GM19023 (cell line): ENCODE results near the gene MBNL1.
"Not testable (repeated sequence)": the region's sequence is repeated elsewhere in the genome, so short reads cannot be mapped to it uniquely, and the experiment has no call there.

ENCODE experiments used
- ATAC-seq: cut with Tn5 transposase; IDR thresholded peaks from one replicate; pipeline ENCODE4 v1.9.1; 2021; ENCODE audit warnings: mild to moderate bottlenecking, moderate library complexity; ENCODE audit not compliant: unreplicated experiment

MBNL1 gene

GRCh38 chr3:152436707-152437590 lies 168.2 kb downstream of the MBNL1 start:
- ATAC-seq = no peak

DNA sequence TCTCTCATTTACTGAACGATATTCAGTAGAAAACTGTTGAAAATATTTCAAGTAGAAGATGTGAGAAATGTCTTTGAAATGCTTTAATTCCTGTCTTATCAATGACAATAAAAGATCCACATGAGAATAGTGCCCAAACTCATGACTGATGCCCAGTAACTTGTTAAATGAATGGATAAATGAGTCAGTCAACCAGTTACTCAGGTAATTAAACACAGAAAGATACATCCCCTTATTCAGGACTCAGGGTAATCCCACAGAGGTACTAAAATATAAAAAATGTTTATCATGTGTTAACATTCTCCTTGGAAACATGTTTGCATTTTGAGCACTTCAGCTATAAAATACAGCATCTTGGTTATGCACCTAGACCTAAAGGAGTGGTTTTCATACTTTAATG lies 169.5 kb downstream of the MBNL1 start:
- no peak for ATAC-seq

DNA sequence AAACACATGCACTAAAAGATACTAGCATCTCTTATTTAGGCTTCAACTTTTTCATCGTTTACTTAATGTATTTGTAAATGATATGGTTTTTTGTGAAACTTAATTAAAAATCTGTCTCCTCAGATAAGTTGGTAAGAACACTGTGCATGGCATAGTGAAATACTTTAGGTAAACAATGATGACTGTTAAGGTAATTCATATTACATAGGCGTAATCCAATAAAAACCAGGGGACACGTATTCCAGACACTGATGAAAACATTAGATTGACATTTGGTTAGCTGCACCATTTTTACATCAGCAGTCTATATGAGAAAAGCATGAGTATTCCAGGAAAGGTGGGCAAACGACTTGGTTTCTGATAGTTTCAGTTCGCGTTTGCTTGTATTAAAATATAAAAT lies 170.0 kb downstream of the MBNL1 start:
- ATAC-seq = no peak

DNA sequence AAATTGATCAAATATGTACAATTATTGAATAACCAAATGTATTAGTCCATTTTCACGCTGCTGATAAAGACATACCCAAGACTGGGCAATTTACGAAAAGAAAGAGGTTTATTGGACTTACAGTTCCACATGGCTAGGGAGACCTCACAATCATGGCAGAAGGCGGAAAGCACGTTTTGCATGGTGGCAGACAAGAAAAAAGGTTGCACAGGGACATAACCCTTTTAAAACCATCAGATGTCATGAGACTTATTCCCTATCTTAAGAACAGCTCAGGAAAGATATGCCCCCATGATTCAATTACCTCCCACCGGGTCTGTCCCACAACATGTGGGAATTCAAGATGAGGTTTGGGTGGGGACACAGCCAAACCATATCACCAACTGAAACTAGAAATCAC lies 171.5 kb downstream of the MBNL1 start:
- not testable (repeated sequence) for ATAC-seq

DNA sequence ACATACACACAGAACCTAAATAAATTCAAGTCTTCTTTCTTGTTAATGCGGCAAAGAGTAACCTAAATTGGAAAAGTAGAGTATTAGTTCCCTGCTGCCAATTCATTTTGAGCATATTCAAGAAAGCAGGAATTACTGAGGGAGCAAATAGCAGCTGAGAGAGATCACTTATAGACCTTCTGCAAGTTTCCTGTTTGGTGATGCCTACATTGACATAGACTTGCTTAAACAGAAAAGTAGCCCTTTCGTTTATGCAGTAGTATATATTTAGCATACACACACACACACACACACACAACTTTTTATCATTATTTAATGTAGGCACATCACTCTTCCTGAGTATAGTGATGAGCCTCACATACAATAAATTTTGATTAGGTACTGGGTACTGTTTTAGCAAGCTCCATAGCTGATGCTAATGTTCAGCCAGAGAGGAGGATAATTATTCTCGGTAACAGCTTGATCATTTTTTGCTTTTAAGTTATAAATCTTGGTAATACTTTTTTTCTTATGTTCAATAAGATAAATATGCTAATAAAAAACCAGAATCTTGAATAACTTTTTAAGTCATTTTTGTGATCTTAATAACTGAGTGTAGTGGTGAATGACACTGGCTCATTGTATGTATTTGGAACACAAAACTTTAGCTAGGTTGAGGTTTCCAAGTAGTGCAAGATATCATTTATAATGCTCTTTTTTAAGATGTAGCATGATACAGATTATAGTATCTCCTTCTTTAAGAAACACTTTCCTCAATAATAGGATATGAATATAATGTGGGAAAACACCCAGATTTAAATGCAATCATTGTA lies 174.7 kb downstream of the MBNL1 start:
- no peak for ATAC-seq

GRCh38 chr3:152444029-152444641 lies 175.4 kb downstream of the MBNL1 start:
- no peak for ATAC-seq

- no peak for ATAC-seq
Observed at GRCh38 chr3:152445212-152445611, 176.5 kb downstream of the MBNL1 start.

- ATAC-seq = no peak
Observed at GRCh38 chr3:152446495-152446894, 177.8 kb downstream of the MBNL1 start.

DNA sequence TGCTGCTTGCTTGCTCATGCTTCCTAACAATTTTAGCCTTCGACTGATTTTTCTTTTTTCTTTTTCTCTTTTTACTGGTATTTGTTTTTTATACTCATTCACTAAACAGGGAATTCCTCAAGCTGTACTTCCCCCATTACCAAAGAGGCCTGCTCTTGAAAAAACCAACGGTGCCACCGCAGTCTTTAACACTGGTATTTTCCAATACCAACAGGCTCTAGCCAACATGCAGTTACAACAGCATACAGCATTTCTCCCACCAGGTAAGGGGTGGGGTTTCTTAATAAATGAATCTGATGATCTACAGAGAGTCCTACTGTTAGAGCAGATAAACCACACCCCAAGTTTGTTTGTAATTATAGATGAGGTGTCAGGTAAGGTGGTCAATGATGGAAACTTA lies 178.8 kb downstream of the MBNL1 start:
- no peak for ATAC-seq

DNA sequence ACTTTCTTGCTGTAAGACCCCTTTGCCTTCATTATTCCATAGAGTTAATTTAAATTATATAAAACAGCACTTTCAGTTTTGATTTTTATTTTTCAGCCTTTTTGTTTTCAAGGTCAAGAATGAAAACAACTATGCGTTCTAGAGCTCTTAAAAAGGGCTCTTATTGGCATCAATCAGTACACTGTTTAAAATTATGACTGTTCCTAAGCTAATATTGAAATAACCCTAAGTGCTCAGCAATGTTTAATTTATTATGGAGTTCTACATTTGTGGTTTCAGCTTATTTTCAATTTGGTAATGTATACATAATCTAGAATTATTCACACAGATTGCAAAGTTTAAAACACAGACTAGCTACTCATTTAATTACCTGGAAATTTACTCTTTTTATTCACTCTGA lies 179.4 kb downstream of the MBNL1 start:
- no peak for ATAC-seq

GRCh38 chr3:152452318-152452717 lies 183.6 kb downstream of the MBNL1 start:
- no peak for ATAC-seq

DNA sequence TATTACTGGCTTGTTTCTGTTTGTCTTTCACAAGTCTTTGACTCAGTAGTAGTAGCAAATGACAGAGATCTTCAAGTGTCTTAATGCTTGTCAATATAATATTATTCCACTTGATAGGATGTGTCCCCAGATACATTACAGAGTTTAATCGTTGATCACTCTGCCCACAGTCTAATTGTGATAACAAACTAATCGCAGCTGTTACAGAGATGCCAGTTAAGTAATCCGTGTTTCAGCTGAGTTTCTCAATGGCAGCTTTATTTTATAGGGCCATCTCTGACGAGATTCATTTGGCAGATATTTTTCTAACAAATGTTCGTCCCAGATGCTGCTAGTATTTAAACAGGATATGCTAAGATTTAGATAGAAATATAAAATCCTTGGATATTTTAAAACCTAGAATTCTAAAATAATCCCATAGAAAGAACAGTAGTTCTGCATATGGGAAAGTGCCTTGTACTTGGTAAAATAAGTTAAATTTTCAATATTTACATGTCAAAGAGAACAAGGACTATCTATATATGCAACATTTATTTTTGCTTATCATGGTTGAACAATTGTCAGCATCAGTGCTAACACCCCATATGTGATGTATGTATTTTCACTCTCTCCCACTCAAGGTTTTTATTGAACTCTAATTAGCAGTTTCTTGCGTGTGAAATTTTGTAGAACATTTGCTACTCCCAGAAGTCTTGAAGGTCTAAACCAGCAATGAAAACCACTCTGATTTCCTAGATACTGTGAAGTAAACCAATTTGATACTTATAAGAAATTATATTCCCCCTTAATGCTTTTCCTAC lies 185.5 kb downstream of the MBNL1 start:
- ATAC-seq = no peak

GRCh38 chr3:152455989-152456388 lies 187.3 kb downstream of the MBNL1 start:
- ATAC-seq = no peak

GRCh38 chr3:152457500-152458375 lies 189.0 kb downstream of the MBNL1 start:
- no peak for ATAC-seq

DNA sequence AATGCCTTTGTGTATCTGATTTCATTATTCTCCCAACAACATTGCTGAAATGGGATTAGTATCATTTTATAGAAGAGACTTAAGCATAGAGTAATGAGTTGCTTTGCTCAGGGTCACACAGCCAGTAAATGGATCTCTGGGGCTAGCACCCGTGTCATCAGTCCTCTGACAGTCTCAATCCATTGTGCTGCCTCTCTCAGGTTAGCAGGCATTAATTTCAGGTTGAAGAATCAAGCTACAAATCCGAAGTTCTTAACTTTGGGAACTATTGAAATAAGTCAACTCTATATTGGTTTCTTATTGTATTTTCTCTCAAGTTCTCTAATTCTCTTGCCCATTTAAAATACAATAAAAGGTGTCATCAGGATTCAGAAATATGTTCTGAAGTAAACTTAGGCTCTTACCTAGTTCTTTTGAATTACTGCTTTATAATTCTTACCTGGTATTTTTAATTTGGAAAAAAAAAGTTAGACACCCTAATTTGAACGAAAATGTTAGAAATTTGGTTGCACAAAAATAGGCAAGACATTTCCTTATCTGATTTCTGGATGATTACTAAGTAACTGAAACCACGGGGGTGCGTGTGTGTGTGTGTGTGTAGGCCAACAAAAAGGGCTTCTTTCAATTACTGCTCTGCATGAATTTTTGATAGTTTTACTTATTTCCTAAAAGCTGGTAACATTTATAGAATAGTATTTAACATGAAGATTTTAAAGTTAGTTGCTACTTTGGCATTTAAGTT lies 189.8 kb downstream of the MBNL1 start:
- ATAC-seq = no peak

GRCh38 chr3:152459118-152459515 lies 190.4 kb downstream of the MBNL1 start:
- no peak for ATAC-seq

- ATAC-seq = no peak
Observed at GRCh38 chr3:152459572-152459971, 190.8 kb downstream of the MBNL1 start.

- no peak for ATAC-seq
Observed at GRCh38 chr3:152460936-152461335, 192.2 kb downstream of the MBNL1 start.

DNA sequence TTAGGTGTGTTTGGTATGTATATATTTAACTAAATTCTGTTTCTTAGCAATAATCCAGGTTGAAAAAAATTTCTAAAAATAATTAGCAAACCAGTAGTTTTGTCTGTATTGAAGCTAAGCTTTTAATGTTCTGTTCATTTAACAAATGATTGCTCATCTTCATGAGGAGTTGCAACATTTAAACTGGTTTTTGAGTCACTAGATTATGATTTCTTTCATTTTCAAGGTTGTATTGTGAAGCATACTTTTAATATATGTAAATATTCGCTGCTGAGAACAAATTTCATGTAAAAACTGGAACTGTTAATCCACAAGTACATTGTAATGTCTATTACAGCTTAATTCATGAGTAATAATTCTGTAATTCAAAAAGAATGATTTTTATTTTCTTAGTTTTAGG lies 192.7 kb downstream of the MBNL1 start:
- ATAC-seq = no peak
